ENCODE results near the gene ITPR1. TPM values are rescaled to one million over a fixed set of nuclear protein-coding genes. Genes with fewer than 3 reads are reported as not detected.

The ITPR1 gene
- polyA plus RNA-seq, 1 of the 3 experiments (the other 2 are of a cell fraction), result 5.9 TPM

GRCh38 chr3:4584456-4585249 lies 91.5 kb downstream of the ITPR1 start:
- no peak for DNase-seq
- Histone ChIP-seq H3K9me2 (no peaks in the 10 kb centered on the region), H3K36me3 (replicated peaks in 1 of 2; ENCODE audit: control insufficient read depth in 1 of 2, insufficient read depth in 2 of 2, low read length in 1 of 2) (no peaks in the 10 kb centered on the region), H3K9ac (no peak overlapping the region), H3K27me3 (ENCODE audit: insufficient read depth) (no peaks in the 10 kb centered on the region), H3K4me3 (ENCODE audit: low read depth in 2 of 2, low read length in 1 of 2) (no peak overlapping the region), H3K79me2 (ENCODE audit: insufficient read depth) (no peaks in the 10 kb centered on the region), H3F3A (replicated peaks; ENCODE audit: insufficient read depth) (no peaks in the 10 kb centered on the region), H3K27ac (ENCODE audit: low read depth in 2 of 2, low read length in 1 of 2) (no peak overlapping the region), H3K4me2 (no peak overlapping the region), H3K4me1 (ENCODE audit: control insufficient read depth in 1 of 2, insufficient read depth in 2 of 2, low read depth in 1 of 2, low read length in 1 of 2) (peaks cover 5 to 24% of the 10 kb centered on the region in 2 experiments; a peak in 3 of 4 replicates), H4K20me1 (ENCODE audit: insufficient read depth) (no peaks in the 10 kb centered on the region), H2AFZ (ENCODE audit: low read depth) (no peak overlapping the region), H3K9me3 (no peaks in the 10 kb centered on the region)
- WGBS (ENCODE audit: low lambda C conversion rate), result 69% methylated on average over 12 of the region's 12 CpGs
- TF ChIP-seq JUND (IDR thresholded peaks at IDR 0.05) (no peak), YY1 (IDR thresholded peaks at IDR 0.05; ENCODE audit: low read depth) (no peak), EZH2phosphoT487 (IDR thresholded peaks at IDR 0.05; ENCODE audit: borderline replicate concordance, low read depth) (no peak), SMC3 (IDR thresholded peaks at IDR 0.05; ENCODE audit: low read depth, low read length) (no peak), RFX5 (IDR thresholded peaks at IDR 0.05; ENCODE audit: low read length) (no peak), POLR2AphosphoS5 (IDR thresholded peaks at IDR 0.05; ENCODE audit: low read depth, low read length) (no peak), RXRA (IDR thresholded peaks at IDR 0.05; ENCODE audit: borderline replicate concordance, low read depth) (no peak), CHD2 (IDR thresholded peaks at IDR 0.05; ENCODE audit: low read length, partially characterized antibody) (no peak)
- ChIA-PET CTCF (interaction anchor here (1.1 to 2.5 kb wide), 2 partner anchors 14 to 50 kb away, joined by 4 to 9 read pairs; no protein-coding TSS in a partner anchor), POLR2A (no interaction called here)

DNA sequence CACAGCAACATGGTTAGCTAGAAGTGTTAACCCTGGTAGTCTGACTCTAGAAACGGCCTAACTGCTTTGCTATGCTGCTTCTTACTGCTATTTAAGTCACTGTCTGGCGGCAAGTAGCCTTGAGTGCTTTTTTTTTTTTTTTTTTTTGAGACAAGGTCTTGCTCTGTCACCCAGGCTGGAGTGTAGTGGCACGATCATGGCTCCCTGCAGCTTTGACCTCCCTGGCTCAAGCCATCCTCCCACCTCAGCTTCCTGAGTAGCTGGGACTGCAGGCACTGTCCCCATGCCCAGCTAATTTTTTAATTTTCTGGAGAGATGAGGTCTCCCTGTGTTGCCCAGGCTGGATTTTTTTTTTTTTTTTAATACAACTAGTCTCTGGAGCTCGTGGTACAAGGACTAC lies 93.2 kb downstream of the ITPR1 start:
- Histone ChIP-seq H3K9me3 (no peaks in the 10 kb centered on the region), H3K4me3 (ENCODE audit: low read depth in 2 of 2, low read length in 1 of 2) (no peak overlapping the region), H3K9me2 (no peaks in the 10 kb centered on the region), H3K36me3 (replicated peaks in 1 of 2; ENCODE audit: control insufficient read depth in 1 of 2, insufficient read depth in 2 of 2, low read length in 1 of 2) (no peaks in the 10 kb centered on the region), H3K4me2 (no peak overlapping the region), H3K27me3 (ENCODE audit: insufficient read depth) (no peaks in the 10 kb centered on the region), H3K4me1 (ENCODE audit: control insufficient read depth in 1 of 2, insufficient read depth in 2 of 2, low read depth in 1 of 2, low read length in 1 of 2) (peaks cover 5 to 26% of the 10 kb centered on the region in 2 experiments; a peak in 3 of 4 replicates), H3F3A (replicated peaks; ENCODE audit: insufficient read depth) (no peaks in the 10 kb centered on the region), H2AFZ (ENCODE audit: low read depth) (no peak overlapping the region), H3K9ac (no peak overlapping the region), H4K20me1 (ENCODE audit: insufficient read depth) (no peaks in the 10 kb centered on the region), H3K27ac (ENCODE audit: low read depth in 2 of 2, low read length in 1 of 2) (no peak overlapping the region), H3K79me2 (ENCODE audit: insufficient read depth) (no peaks in the 10 kb centered on the region)
- POLR2A ChIA-PET, result no interaction called here
- TF ChIP-seq TCF12 (IDR thresholded peaks at IDR 0.05), result no peak
- DNase-seq, result no peak
- CTCF ChIA-PET, result interaction anchor here (1.0 to 2.5 kb wide), 3 partner anchors 15 to 63 kb away, joined by 3 to 9 read pairs (median 5); no protein-coding TSS in a partner anchor
- 70% methylated on average over 4 of the region's 4 CpGs for WGBS (ENCODE audit: low lambda C conversion rate)

DNA sequence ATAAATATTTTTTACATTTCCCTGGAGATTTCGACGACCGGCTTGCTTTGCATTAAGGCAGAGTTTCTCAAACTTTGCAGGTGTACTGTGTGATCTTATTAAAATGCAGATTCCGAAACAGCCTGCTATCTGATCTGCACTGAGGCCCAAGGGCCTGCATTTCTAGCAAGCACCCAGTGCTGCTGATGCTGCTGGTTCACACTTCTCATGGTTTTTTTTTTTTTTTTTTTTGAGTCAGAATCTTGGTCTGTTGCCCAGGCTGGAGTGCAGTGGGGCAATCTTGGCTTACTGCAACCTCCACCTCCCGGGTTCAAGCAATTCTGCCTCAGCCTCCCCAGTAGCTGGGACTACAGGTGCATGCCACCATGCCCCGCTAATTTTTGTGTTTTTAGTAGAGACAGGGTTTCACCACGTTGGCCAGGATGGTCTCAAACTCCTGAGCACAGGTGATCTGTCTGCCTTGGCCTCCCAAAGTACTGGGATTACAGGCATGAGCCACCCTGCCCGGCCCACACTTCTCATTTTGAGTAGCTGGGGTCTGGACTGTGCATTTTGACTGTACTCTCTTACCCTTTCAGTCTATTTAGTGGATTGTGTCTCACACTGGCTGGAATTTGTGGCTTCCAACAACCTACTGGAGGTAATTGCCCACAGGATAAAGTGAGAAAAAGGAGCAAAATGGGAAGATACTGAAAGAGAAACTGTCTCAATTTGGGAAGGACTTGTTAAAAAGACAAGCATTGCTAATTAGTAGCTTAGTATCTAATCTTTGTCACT lies 94.1 kb downstream of the ITPR1 start:
- Histone ChIP-seq H3K9me2 (no peaks in the 10 kb centered on the region), H3K36me3 (replicated peaks in 1 of 2; ENCODE audit: control insufficient read depth in 1 of 2, insufficient read depth in 2 of 2, low read length in 1 of 2) (no peaks in the 10 kb centered on the region), H3K79me2 (ENCODE audit: insufficient read depth) (no peaks in the 10 kb centered on the region), H4K20me1 (ENCODE audit: insufficient read depth) (no peaks in the 10 kb centered on the region), H3K27me3 (ENCODE audit: insufficient read depth) (no peaks in the 10 kb centered on the region), H3K9ac (no peak overlapping the region), H3K9me3 (no peaks in the 10 kb centered on the region), H3K4me2 (no peak overlapping the region), H3K4me1 (ENCODE audit: control insufficient read depth in 1 of 2, insufficient read depth in 2 of 2, low read depth in 1 of 2, low read length in 1 of 2) (peaks cover 5 to 23% of the 10 kb centered on the region in 2 experiments; a peak in 3 of 4 replicates), H3K4me3 (ENCODE audit: low read depth in 2 of 2, low read length in 1 of 2) (no peak overlapping the region), H3F3A (replicated peaks; ENCODE audit: insufficient read depth) (no peaks in the 10 kb centered on the region), H3K27ac (ENCODE audit: low read depth in 2 of 2, low read length in 1 of 2) (no peak overlapping the region), H2AFZ (ENCODE audit: low read depth) (no peak overlapping the region)
- TF ChIP-seq RCOR1 (IDR thresholded peaks at IDR 0.05; ENCODE audit: low read length) (0 out of 2 replicates have a peak, but pooled peaks have one; percentile 4), FOXM1 (IDR thresholded peaks at IDR 0.05; ENCODE audit: low read depth) (no peak), NFIC (IDR thresholded peaks at IDR 0.05; ENCODE audit: borderline replicate concordance) (0 out of 2 replicates have a peak, but pooled peaks have one; percentile 8)
- CTCF ChIA-PET, result interaction anchor here (0.7 to 2.5 kb wide), 5 partner anchors 16 to 193 kb away, joined by 3 to 9 read pairs (median 4); no protein-coding TSS in a partner anchor
- POLR2A ChIA-PET, result no interaction called here
- 73% methylated on average over 8 of the region's 8 CpGs for WGBS (ENCODE audit: low lambda C conversion rate)
- DNase-seq, result no peak

Data from SK-N-SH (cell line).